ENCODE data around the gene ATP13A3.
"Not testable (repeated sequence)": the region's sequence is repeated elsewhere in the genome, so short reads cannot be mapped to it uniquely, and the experiment has no call there.

The ATP13A3 gene

GRCh38 chr3:194486540-194487288, at the start of gene ATP13A3:
Gene ATP13A3, minus strand, starts transcription at chr3:194487002. Its CDS starts 24,812 bp downstream, at chr3:194462190.
- peak; percentile 94 for DNase-seq

GRCh38 chr3:194535199-194535598, 48.4 kb upstream of the ATP13A3 start:
- DNase-seq, result not testable (repeated sequence)

- no peak for DNase-seq
Observed at GRCh38 chr3:194534243-194534642, 47.4 kb upstream of the ATP13A3 start.

- no peak for DNase-seq
Observed at GRCh38 chr3:194532591-194532990, 45.8 kb upstream of the ATP13A3 start.

- no peak for DNase-seq
Observed at GRCh38 chr3:194527726-194528125, 40.9 kb upstream of the ATP13A3 start.

DNA sequence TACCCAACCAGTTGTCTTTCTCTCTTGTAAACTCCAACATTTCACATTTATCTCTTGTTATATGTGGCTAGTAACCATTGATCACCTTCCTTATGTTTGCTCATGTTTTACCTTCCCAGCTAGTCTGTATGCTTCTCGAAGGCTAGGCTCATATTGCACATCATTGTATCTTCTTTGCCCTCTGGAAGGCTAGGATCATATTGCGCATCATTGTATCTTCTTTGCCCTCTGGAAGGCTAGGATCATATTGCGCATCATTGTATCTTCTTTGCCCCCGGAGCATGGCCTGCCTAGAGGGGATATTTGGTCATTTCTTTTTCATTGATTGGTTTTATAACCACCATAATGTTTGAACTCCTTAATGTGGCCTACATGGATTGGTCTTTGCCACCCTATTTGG, 39.4 kb upstream of the ATP13A3 start:
- DNase-seq, result no peak

DNA sequence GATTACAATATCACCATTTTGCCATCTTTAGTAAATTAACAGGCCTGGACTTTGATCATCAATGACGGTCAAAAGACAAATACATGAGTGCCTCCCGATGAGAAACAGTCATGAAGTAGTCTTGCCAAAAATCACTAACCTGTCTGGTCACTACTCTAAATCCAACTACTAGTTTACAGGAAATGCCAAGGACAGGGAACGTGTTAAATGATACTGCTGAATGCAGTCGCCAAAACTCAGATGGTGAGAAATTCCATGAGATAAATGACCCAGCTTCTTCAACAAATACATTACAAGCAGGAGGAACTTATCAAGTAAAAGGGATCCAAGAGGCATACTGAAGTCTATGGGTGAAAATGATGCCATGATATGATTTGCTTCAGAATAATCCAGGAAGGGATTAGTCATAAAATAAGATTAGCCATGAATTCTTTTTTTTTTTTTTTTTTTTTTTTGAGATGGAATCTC, 35.8 kb upstream of the ATP13A3 start:
- no peak for DNase-seq

DNA sequence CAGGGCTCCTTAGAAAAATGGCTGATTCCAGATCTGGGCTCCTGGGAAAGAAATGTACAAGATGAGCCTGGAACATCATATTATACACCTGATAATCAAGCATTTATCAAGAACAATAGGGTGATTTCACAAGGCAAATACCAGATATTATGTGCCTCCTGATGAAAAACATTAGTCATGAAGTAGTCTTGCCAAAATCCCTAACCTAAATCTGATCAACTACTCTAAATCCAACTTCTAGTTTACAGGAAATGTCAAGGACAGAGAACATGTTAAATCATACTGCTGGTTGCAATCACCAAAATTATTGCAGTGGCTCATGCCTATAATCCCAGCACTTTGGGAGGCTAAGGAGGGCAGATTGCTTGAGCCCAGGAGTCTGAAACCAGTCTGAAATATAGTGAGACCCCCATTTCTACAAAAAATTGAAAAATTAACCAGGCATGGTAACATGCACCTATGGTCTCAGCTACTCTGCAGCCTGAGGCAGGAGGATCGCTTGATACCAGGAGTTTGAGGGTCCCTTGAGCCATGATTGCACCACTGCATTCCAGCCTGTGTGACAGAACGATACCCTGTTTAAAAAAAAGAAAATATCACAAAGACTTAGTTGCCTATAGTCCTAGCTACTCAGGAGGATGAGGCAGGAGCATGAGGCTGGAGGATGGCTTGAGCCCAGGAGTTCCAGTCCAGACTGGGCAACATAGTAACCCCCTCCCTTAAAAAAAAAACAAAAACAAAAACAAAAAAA, 34.9 kb upstream of the ATP13A3 start:
- DNase-seq, result no peak

DNA sequence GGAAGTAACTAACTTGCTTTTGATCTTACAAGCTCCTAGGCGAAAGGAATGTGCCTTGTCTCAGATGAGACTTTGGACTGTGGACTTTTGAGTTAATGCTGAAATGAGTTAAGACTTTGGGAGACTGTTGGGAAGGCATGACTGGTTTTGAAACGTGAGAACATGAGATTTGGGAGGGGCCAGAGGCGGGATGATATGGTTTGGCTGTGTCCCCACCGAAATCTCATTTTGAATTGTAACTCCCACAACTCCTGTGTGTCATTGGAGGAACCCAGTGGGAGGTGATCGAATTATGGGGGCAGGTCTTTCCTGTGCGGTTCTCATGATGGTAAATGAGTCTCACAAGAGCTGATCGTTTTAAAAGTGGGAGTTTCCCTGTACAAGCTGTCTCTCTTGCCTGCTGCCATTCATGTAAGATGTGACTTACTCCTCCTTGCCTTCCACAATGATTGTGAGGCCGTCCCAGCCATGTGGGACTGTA, 33.9 kb upstream of the ATP13A3 start:
- not testable (repeated sequence) for DNase-seq

DNA sequence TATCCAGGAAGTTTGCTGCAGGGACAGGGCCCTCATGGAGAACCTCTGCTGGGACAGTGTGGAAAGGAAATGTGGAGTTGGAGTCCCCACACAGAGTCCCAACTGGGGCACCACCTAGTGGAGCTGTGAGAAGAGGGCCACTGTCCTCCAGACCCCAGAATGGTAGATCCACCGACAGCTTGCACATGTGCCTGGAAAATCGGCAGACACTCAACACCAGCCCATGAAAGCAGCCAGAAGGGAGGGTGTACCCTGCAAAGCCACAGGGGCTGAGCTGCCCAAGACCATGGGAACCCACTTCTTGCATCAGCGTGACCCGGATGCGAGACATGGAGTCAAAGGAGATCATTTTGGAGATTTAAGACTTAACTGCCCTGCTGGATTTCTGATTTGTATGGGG, 33.4 kb upstream of the ATP13A3 start:
- DNase-seq, result not testable (repeated sequence)

DNA sequence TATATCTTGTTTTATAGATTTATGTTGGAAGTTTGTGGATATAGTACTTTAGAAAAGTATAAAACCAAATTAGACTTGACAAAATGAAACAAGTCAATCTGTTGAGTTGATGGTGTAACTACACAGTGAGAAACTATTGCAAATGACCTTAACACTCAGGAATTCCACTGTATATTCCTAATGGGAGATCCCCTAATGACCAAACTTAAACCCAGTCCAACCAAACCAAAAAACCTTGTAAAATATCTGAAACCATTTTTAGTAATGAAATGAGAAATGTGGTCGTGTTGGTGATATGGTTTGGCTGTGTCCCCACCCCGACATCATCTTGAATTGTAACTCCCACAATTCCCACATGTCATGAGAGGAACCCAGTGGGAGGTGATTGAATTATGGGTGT, 31.9 kb upstream of the ATP13A3 start:
- DNase-seq, result no peak

- DNase-seq, result no peak
Observed at GRCh38 chr3:194517333-194517732, 30.5 kb upstream of the ATP13A3 start.

DNA sequence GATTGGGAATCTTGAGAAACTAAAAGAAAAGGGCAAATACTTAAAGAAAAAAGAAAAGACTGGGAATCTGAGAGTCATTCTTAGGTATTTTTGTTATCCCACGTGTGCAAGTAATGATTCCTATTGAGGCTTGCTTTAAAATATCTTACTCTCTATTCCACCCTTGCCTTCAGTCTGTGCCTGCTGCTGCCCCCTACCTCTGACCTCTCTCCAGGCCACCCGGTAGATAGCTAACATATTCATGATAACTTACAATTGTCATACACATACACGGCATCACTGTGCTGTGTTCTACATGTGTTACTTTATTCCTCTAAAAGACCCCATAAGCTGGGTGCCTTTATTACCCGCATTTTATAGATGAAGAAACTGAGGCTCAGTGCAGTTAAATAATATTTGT, 27.8 kb upstream of the ATP13A3 start:
- no peak for DNase-seq

DNA sequence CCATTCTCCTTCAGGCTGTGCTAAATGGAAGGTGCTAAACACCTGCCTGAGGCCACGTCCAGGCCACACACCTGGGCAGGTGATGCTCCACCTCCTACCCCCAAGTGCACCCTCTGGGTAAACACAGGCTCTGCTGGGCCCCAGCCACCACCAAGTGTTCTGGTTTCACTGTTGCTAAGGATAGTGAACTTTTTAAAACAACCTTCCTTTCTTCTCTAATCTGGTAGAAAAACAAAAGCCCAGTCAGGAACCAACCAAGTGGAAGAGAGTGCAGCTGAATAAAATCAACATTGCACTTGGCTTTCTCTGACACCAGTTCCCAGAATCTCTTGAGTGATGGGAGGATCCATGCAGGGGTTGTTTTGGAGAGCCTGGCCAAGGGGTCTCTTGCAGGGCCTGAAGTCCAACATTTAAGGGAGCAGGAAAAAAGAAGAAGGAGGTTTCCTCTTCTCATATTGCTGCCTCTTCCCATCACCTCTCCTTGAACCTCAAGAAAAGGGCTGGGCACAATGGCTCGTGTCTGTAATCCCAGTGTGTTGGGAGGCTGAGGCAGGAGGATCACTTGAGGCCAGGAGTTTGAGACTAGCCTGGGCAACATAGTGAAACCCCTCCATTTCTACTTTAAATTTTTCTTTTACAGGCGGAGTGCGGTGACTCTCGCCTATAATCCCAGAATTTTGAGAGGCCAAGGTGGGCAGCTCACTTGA, 26.2 kb upstream of the ATP13A3 start:
- no peak for DNase-seq

DNA sequence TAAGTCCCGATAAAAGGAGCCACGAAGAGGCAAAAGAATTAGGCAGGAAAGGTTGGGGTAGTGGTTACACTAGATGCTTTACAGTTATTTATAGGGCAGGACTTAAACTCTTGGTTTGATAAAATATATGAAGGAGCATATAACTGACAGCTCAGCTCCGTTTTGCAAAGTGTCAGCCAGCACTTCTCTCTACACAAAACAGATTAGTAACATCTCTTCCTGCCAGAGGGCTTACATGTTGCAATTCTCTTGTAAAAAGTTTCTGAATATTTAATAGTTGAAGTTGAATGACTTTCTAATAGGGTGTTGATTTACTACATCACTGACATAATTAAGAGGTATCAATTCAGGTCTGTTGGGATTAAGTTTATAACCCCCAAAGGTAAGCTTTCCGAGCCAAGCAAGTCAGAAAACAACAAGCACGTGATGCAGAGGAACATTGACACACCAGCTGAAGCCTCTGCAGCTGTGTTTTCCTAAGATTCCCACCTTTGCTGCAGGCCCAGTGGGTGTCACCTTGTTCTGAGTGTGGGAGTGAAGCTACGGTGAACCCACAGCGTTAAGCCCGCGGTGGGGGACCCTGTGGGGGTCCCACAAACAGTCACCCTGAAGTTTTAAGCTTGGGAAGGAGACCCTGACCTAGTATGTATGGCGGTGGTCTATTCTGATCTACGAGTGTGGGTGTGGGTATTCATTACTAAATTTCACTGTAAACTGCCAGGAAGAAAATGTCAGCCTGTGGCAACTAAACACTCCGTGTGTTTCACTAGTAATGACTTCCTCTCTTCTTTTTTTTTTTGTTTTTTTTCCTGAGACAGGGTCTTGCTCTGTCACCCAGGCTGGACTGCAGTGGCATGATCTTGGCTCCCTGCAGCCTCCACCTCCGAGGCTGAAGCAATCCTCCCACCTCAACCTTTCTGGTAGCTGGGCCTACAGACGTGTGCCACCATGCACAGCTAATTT, 22.0 kb upstream of the ATP13A3 start:
- DNase-seq, result no peak

- no peak for DNase-seq
Observed at GRCh38 chr3:194507571-194507970, 20.8 kb upstream of the ATP13A3 start.

DNA sequence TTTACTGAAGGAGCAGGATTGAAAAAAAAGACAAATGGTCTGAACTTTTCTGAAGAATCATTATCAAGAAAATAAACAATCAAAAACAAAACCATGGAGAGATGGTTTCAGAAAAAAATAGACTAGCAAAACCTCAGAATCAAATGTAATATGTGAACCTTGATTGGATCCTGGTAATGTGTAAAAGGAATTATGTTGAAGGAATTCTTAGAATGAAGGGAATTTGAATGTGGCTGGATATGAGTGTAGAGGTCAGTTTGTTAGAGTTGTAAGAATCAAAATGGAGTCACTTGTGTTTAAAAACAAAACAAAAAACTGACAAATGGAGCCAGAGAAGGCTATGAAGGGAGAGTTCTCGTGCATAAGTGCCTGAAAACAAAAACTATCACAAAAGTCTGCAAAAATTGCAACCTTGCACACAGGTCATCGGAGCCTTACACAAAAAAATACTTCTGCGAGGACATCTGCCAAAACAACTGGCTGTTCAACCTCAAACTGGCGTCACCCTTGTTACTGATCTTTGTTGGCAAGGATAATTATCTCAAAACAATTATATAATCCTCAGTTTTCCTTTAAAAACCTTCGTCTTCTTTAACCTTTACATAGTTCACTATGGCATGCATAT, 19.1 kb upstream of the ATP13A3 start:
- no peak for DNase-seq

DNA sequence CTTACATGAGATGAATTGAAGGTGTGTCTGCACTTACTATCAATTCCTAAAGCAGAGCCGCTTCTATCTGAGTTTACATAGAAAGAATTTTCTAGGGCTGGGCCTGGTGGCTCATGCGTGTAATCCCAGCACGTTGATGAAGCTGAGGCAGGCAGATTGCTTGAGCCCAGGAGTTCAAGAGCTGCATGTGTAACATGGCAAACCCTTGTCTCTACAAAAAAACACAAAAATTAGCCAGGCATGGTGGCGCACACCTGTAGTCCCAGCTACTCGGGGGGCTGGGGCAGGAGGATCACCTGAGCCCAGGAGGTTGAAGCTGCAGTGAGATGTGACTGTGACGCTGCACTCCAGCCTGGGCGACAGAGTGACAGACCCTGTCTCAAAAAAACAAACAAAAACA, 18.1 kb upstream of the ATP13A3 start:
- no peak for DNase-seq

DNA sequence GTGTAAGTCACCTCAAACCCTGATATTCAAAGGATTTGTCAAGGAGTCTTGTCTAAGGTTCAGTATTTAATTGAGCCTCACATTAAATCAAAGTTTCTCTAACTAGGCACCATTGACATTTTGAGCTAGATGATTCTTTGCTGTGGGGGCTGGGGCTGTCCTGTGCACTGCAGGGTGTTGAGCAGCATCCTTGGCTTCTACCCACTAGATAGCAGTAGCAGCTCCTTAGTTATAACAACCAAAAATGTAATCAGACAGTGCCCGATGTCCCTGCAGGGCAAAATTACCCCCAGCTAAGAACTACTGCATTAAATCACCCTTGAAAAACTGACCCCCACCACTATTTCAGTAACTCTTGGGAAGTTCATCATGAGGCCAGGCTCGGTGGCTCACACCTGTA, 17.3 kb upstream of the ATP13A3 start:
- DNase-seq, result no peak

DNA sequence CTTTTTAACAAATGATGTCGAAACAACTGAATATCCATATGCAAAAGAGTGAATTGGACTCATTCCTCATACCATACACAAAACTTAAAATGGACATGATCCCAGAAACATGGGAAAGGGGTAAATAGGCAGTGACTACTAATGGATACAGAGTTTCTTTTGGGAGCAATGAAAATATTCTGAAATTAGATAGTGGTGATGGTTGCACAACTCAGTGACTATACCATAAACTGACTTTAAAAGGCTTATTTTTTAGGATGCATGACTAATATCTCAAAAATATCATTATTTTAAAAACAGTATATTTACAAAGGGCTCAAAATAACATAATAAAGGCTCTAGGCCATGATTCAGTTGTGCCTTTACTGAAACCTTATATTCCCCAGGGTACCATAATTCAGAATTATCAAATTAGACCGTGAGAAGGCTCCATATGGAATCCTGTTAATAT, 16.3 kb upstream of the ATP13A3 start:
- no peak for DNase-seq

GRCh38 chr3:194500198-194500597, 13.4 kb upstream of the ATP13A3 start:
- DNase-seq, result no peak

GRCh38 chr3:194499516-194499915, 12.7 kb upstream of the ATP13A3 start:
- DNase-seq, result not testable (repeated sequence)
